H9 (cell line): ENCODE data around the gene SURF2. TPM values are rescaled to one million over a fixed set of nuclear protein-coding genes. Genes with fewer than 3 reads are reported as not detected.

ENCODE experiments used
- DNase-seq: peaks from one replicate; pipeline ENCODE4 v3.0.0-alpha.2; 2017
- H2AFZ ChIP-seq: one replicate; pipeline ENCODE4 v1.6.1; 2013; ENCODE audit warnings: mild to moderate bottlenecking, low read length, control low read depth, moderate library complexity
- H2AK5ac ChIP-seq: 2 replicates; pipeline ENCODE4 v1.6.1; 2013; ENCODE audit warnings: low read length, control low read depth, mixed read lengths; ENCODE audit not compliant: insufficient read length
- H2BK120ac ChIP-seq: one replicate; pipeline ENCODE4 v1.6.1; 2013; ENCODE audit warnings: low read depth, mild to moderate bottlenecking, low read length, control low read depth, inconsistent platforms; ENCODE audit not compliant: poor library complexity, severe bottlenecking
- H2BK12ac ChIP-seq: 2 replicates; pipeline ENCODE4 v1.6.1; 2013; ENCODE audit warnings: low read length, control low read depth, mixed read lengths, low read depth; ENCODE audit not compliant: insufficient read length
- H2BK15ac ChIP-seq: 2 replicates; pipeline ENCODE4 v1.6.1; 2013; ENCODE audit warnings: low read depth, low read length, control low read depth
- H2BK20ac ChIP-seq: one replicate; pipeline ENCODE4 v1.6.1; 2013; ENCODE audit warnings: low read depth, mild to moderate bottlenecking, low read length, control low read depth, inconsistent platforms; ENCODE audit not compliant: poor library complexity, severe bottlenecking
- H2BK5ac ChIP-seq: 2 replicates; pipeline ENCODE4 v1.6.1; 2013; ENCODE audit warnings: low read length, control low read depth, mixed read lengths; ENCODE audit not compliant: insufficient read length
- H3K14ac ChIP-seq: 2 replicates; pipeline ENCODE4 v1.6.1; 2013; ENCODE audit warnings: low read length, control low read depth; ENCODE audit not compliant: insufficient read depth
- H3K18ac ChIP-seq: 2 replicates; pipeline ENCODE4 v1.6.1; 2013; ENCODE audit warnings: low read depth, mild to moderate bottlenecking, mixed read lengths, low read length, control low read depth; ENCODE audit not compliant: insufficient read length
- H3K23ac ChIP-seq: 2 replicates; pipeline ENCODE4 v1.6.1; 2013; ENCODE audit warnings: low read length, control low read depth, mixed read lengths, low read depth; ENCODE audit not compliant: insufficient read length
- H3K23me2 ChIP-seq: 2 replicates; pipeline ENCODE4 v1.6.1; 2013; ENCODE audit warnings: low read depth, mild to moderate bottlenecking, mixed read lengths, low read length, control low read depth; ENCODE audit not compliant: insufficient read length, poor library complexity, severe bottlenecking
- H3K27ac ChIP-seq: 2 replicates; pipeline ENCODE4 v1.5.1; 2013; ENCODE audit warnings: low read length, control low read depth, mixed read lengths, low read depth; ENCODE audit not compliant: insufficient read length
- H3K27me3 ChIP-seq: 2 replicates; pipeline ENCODE4 v1.6.1; 2013; ENCODE audit warnings: low read length, control low read depth, inconsistent platforms; ENCODE audit not compliant: insufficient read depth
- H3K4ac ChIP-seq: 2 replicates; pipeline ENCODE4 v1.6.1; 2013; ENCODE audit warnings: low read depth, mild to moderate bottlenecking, control low read depth, inconsistent platforms, low read length, moderate library complexity
- H3K4me1 ChIP-seq: 2 replicates; pipeline ENCODE4 v1.6.1; 2013; ENCODE audit warnings: low read length, control low read depth, inconsistent platforms; ENCODE audit not compliant: insufficient read depth
- H3K4me2 ChIP-seq: 2 replicates; pipeline ENCODE4 v1.6.1; 2013; ENCODE audit warnings: low read length, control low read depth, mixed read lengths; ENCODE audit not compliant: insufficient read length, insufficient read depth
- H3K56ac ChIP-seq: 2 replicates; pipeline ENCODE4 v1.6.1; 2013; ENCODE audit warnings: low read depth, mild to moderate bottlenecking, mixed read lengths, low read length, control low read depth; ENCODE audit not compliant: insufficient read length
- H3K79me1 ChIP-seq: 2 replicates; pipeline ENCODE4 v1.6.1; 2013; ENCODE audit warnings: low read depth, mild to moderate bottlenecking, moderate library complexity, low read length, control low read depth, inconsistent platforms; ENCODE audit not compliant: insufficient read depth, poor library complexity, severe bottlenecking
- H3K79me2 ChIP-seq: 2 replicates; pipeline ENCODE4 v1.6.1; 2013; ENCODE audit warnings: low read length, control low read depth, inconsistent platforms; ENCODE audit not compliant: insufficient read depth
- H3K9ac ChIP-seq: 2 replicates; pipeline ENCODE4 v1.6.1; 2013; ENCODE audit warnings: low read length, control low read depth, mixed read lengths; ENCODE audit not compliant: insufficient read length; ENCODE audit errors: extremely low read depth
- H3K9me3 ChIP-seq: one replicate; pipeline ENCODE4 v1.6.1; 2013; ENCODE audit warnings: low read depth, low read length, inconsistent platforms; ENCODE audit not compliant: control insufficient read depth
- H3T11ph ChIP-seq: one replicate; pipeline ENCODE4 v1.6.1; 2013; ENCODE audit warnings: mild to moderate bottlenecking, low read length, control low read depth, inconsistent platforms
- H4K20me1 ChIP-seq: one replicate; pipeline ENCODE4 v1.6.1; 2013; ENCODE audit not compliant: control insufficient read depth, insufficient read length, insufficient read depth
- H4K5ac ChIP-seq: 2 replicates; pipeline ENCODE4 v1.6.1; 2013; ENCODE audit warnings: low read depth, mild to moderate bottlenecking, mixed read lengths, low read length, control low read depth; ENCODE audit not compliant: insufficient read length
- H4K8ac ChIP-seq: replicated peaks from 2 replicates; pipeline ENCODE4 v1.6.1; 2013; ENCODE audit warnings: low read length, control low read depth, mixed read lengths, low read depth; ENCODE audit not compliant: insufficient read length
- H4K91ac ChIP-seq: 2 replicates; pipeline ENCODE4 v1.6.1; 2013; ENCODE audit warnings: low read depth, mild to moderate bottlenecking, moderate library complexity, mixed read lengths, low read length, control low read depth; ENCODE audit not compliant: insufficient read length
- H3K27ac Mint-ChIP-seq, 3 experiments: 2 replicates in 2 of 3; 3 replicates in 1 of 3; pipeline ENCODE4 v1.8.0; 2020 to 2021; ENCODE audit warnings: mixed read lengths in 3 of 3, mild to moderate bottlenecking in 1 of 3, moderate library complexity in 1 of 3
- H3K27me3 Mint-ChIP-seq: 2 replicates; pipeline ENCODE4 v1.8.0; 2021; ENCODE audit warnings: low read depth, mild to moderate bottlenecking, moderate library complexity, mixed read lengths
- H3K36me3 Mint-ChIP-seq, 3 experiments: 2 replicates in 2 of 3; 3 replicates in 1 of 3; pipeline ENCODE4 v1.8.0; 2020 to 2021; ENCODE audit warnings: low read depth in 3 of 3, mixed read lengths in 3 of 3; ENCODE audit not compliant: insufficient read depth in 1 of 3
- H3K4me1 Mint-ChIP-seq, 2 experiments: 2 replicates each; pipeline ENCODE4 v1.8.0; 2020; ENCODE audit warnings: mixed read lengths in 2 of 2
- H3K4me3 Mint-ChIP-seq, 2 experiments: 2 replicates in 1 of 2; 3 replicates in 1 of 2; pipeline ENCODE4 v1.8.0; 2020 to 2021; ENCODE audit warnings: mild to moderate bottlenecking in 2 of 2, mixed read lengths in 2 of 2, moderate library complexity in 1 of 2
- H3K9me3 Mint-ChIP-seq, 2 experiments: 2 replicates in 1 of 2; 3 replicates in 1 of 2; pipeline ENCODE4 v1.8.0; 2020; ENCODE audit warnings: mild to moderate bottlenecking in 2 of 2, mixed read lengths in 2 of 2, moderate library complexity in 1 of 2
- WGBS: extraction: QIAGEN DNeasy Blood & Tissue Kit; methylation state at CpG from one replicate; pipeline ENCODE4 v1.1.7; 2013; ENCODE audit warnings: missing lambda C conversion rate, low lambda C conversion rate, mixed read lengths; ENCODE audit not compliant: insufficient read length; ENCODE audit errors: extremely low coverage; 5-methylcytosine and 5-hydroxymethylcytosine counted together
- total RNA-seq: library from RNA; stranded (reverse); gene quantifications from 2 replicates; pipeline ENCODE4 v1.2.1, GENCODE V29; 2021
- TF ChIP-seq, protein P1 (sequence below): fragments of 200-600 bp; sonication (generic); conservative IDR thresholded peaks from 3 replicates; pipeline ENCODE4 v1.8.0; 2021; ENCODE audit warnings: antibody characterized with exemption, mild to moderate bottlenecking

The SURF2 gene
- total RNA-seq, 1 experiment from 2014 or later = 44.4 TPM

- H2BK120ac ChIP-seq = no peak overlapping the region
- no peak overlapping the region for H4K5ac ChIP-seq
- peaks cover 10 to 12% of the 10 kb centered on the region in 2 experiments for H3K9me3 Mint-ChIP-seq
- no CpG with 5 or more reads among the region's 16 CpGs for WGBS
- no peak overlapping the region for H3K4me3 Mint-ChIP-seq
- no peaks in the 10 kb centered on the region for H4K20me1 ChIP-seq
- no peaks in the 10 kb centered on the region for H3K9me3 ChIP-seq
- H3K23ac ChIP-seq = no peak overlapping the region
- peaks cover 9 to 10% (median 9%) of the 10 kb centered on the region in 3 experiments; a peak in 6 of 7 replicates for H3K36me3 Mint-ChIP-seq
- no peak overlapping the region for H3K27ac Mint-ChIP-seq
- no peaks in the 10 kb centered on the region for H3K4me1 ChIP-seq
- no peak overlapping the region for H3K4me2 ChIP-seq
- H3T11ph ChIP-seq = no peak overlapping the region
- no peak overlapping the region for H4K8ac ChIP-seq
- H3K23me2 ChIP-seq = no peaks in the 10 kb centered on the region
- H3K27me3 ChIP-seq = no peaks in the 10 kb centered on the region
- TF ChIP-seq, protein P1, sequence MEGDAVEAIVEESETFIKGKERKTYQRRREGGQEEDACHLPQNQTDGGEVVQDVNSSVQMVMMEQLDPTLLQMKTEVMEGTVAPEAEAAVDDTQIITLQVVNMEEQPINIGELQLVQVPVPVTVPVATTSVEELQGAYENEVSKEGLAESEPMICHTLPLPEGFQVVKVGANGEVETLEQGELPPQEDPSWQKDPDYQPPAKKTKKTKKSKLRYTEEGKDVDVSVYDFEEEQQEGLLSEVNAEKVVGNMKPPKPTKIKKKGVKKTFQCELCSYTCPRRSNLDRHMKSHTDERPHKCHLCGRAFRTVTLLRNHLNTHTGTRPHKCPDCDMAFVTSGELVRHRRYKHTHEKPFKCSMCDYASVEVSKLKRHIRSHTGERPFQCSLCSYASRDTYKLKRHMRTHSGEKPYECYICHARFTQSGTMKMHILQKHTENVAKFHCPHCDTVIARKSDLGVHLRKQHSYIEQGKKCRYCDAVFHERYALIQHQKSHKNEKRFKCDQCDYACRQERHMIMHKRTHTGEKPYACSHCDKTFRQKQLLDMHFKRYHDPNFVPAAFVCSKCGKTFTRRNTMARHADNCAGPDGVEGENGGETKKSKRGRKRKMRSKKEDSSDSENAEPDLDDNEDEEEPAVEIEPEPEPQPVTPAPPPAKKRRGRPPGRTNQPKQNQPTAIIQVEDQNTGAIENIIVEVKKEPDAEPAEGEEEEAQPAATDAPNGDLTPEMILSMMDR = no peak
- H3K18ac ChIP-seq = no peak overlapping the region
- no peak overlapping the region for H2AK5ac ChIP-seq
- no peak overlapping the region for H3K56ac ChIP-seq
- H2AFZ ChIP-seq = no peak overlapping the region
- no peak overlapping the region for H3K14ac ChIP-seq
- no peak overlapping the region for H2BK15ac ChIP-seq
- DNase-seq = no peak
- H4K91ac ChIP-seq = no peak overlapping the region
- no peak overlapping the region for H3K4ac ChIP-seq
- no peaks in the 10 kb centered on the region for H3K4me1 Mint-ChIP-seq
- H2BK5ac ChIP-seq = no peak overlapping the region
- H2BK20ac ChIP-seq = no peak overlapping the region
- H3K79me2 ChIP-seq = no peaks in the 10 kb centered on the region
- no peak overlapping the region for H2BK12ac ChIP-seq
- H3K9ac ChIP-seq = no peak overlapping the region
- H3K27me3 Mint-ChIP-seq = peaks cover 40% of the 10 kb centered on the region
- H3K27ac ChIP-seq = no peak overlapping the region
- H3K79me1 ChIP-seq = no peaks in the 10 kb centered on the region
Measured at GRCh38 chr9:133307301-133307700, 49.0 kb upstream of the SURF2 start.
